GM21786 (cell line): Measurements from ENCODE around the gene TMEM121B.
A peak's percentile ranks its signal among the peaks of the same experiment; 100 is the strongest.

Experiments used
- ATAC-seq: cut with Tn5 transposase; IDR thresholded peaks from one replicate; pipeline ENCODE4 v1.9.1; 2021; ENCODE audit not compliant: unreplicated experiment

The TMEM121B gene

GRCh38 chr22:17095538-17095937 lies 25.6 kb downstream of the TMEM121B start:
- ATAC-seq = no peak

DNA sequence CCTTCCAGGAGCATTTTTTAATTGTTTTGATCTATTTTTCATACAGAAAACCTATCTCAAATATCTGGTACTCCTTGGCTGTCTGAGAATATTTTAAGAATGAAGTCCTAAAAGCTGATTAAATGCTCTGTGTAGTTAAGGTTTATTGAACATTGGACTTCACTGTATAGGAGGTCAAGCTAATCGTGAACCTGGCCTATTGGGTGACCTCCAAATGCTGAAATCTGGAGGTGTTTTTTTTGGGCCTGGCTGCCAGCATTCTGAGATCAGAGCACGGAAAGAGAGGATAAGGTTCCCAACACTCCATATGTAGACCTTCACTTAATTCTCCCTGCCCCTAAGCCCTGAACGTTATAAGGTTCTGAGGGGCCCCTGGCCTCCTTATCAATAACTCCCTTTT lies 28.1 kb downstream of the TMEM121B start:
- no peak for ATAC-seq

- no peak for ATAC-seq
Measured at GRCh38 chr22:17091851-17092250, 29.3 kb downstream of the TMEM121B start.

- no peak for ATAC-seq
Measured at GRCh38 chr22:17090550-17090949, 30.6 kb downstream of the TMEM121B start.

DNA sequence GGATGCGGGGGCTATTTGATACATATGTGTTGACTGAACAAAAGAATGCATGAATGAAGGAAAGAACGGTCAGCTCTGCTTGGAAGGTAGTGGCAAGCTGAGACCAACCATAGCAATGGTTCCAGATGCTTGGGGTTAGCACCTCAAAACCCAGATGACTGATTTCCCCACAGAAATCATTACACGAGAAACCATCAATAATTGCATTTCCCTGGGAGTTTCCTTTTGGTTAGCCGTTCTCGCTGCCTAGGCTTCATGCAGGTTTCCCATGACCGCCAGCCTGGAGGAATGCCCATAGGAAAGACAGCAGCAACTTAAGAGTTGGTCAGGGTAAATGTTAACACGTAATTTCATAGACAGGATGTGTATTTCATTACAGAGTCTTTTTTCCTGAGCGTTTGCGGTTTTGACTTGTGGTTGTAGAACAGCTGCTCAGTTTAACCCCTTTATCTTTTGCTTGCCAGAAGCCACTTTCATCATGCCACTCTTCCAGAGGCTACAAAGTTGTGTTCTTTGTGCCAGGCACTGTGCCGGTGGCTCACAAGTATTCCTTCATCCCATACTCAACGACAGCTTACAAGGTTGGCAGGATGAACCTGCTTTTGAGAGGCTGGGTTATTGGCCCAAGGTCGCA lies 33.5 kb downstream of the TMEM121B start:
- no peak for ATAC-seq

DNA sequence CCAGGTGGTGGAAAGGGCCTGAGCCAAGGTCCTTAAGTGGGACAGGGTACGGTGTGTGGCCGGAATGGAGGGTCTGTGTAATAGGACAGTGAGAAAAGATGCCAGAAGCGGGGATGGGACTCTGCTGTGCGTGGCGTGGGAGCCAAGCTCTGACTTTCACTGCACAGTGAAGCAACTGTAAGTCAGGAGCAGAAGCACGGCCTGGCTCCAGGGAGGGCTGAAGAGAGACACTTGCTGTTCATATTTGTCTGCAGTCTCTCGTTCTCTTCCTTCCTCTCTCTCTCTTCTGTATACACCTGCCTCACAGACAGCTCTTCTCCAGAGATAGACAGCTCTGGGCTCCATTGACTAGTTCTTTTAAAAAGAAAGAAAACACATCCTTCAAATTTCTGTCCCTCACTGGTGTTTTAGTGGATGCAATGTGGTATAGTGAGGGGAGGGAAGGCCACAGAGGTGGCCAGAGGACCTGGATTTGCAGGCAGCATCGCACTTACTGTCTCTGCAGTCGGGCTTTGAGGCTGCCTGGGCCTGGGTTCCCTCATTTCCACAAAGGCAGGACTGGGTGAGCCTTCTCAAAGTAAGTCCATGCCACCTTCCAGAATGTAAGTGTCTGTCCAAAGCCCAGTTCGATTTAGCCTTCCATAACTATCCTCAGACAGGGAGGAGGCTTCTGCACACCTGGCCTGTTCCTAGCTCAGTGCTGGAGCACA lies 34.2 kb downstream of the TMEM121B start:
- no peak for ATAC-seq

- no peak for ATAC-seq
Measured at GRCh38 chr22:17086296-17086695, 34.9 kb downstream of the TMEM121B start.

DNA sequence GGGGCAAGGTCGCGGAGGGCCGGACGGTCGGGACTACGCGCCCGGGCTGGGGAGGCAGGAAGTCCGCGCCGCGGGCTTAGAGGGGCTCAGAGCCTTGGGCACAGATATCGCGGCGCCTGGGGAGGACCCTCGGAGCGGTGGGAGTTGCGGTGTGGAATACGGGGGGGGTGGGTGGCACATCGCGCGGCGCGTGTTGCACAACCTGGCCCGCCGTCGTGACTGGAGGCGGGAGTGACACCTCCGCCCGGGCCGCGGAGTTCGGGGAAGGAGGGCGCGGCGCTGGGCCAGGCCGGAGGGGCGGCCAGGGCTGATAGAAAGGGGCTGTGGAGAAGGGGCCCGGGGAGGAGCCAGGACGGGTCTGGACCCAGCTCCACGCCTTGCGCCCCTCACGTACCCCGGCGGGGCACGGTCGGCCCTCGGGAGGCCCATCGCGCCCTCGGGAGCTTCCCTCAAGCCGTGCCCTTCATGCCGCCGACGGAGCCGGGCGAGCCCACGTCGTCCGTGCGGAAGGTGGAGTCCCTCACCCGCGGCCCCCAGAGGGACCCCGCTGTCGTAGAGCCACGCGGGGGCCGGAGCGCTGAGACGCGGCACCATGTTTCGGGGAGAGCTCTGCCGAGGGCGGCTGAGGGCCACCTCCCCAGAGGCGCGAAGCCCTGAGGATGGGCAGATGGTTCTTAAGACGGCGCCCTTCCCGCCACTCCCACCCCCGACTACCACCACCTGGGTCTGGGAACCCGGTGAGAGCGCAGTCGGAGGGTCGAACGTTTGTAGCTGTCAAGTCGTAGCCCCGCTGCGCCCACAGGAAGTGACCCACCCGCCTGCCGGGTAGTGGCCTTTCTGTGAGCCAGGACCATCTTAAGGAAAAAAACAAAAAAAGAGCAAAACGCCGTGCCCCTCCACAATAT lies 35.6 kb downstream of the TMEM121B start:
- peak; percentile 9 for ATAC-seq

GRCh38 chr22:17084554-17085276 lies 36.4 kb downstream of the TMEM121B start, which contains the start of gene IL17RA:
TSS of gene IL17RA (plus strand) at chr22:17085000. CDS start at chr22:17085092, 92 bp downstream.
- peak; percentile 91 for ATAC-seq

DNA sequence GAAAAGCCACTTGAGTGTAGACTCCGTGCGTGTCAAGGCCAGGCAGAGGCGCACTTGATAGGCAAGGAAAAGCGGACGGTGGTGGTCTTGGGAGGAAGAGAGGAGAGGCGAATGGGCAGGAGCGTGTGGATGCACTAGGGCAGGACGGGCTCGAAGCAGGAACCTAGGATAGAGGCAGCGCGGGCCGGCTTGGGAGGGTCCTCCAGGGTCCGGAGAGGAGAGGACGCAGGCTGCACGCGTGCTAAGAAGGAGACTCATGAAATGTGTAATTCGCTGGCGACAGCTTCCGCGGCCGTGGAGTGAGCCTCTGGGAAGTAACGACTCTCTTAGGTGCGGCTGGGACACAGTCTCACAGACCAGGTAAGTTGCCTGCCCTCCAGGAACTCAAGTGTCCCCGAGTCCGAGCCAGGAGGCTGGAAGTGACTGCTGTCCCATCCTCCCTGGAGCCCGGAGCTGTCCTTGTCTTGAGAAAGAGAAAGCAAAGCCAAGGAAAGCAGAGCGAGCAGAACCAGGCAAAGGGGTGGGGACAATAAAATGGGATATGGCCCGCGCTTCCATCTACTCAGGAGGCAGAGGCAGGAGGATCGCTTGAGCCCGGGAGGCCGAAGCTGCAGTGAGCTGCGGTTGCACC lies 37.2 kb downstream of the TMEM121B start:
- no peak for ATAC-seq

DNA sequence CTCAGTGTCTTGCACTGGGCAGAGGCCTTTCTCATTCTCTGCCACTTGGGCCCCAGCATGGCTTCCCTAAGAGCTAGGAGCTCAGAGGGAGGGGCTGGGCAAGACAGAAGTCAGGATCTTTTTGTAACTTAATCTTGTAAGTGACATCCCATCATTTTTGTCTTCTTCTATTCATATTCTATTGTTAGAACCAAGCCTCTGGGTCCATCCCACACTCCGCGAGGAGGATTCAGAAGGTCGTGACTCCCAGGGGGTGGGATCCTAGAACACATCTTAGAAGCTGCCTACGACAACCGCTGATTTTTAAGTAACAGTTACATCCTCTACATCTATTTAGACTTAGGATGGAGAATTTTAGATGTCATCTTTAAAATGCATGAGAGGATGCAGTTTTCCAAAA lies 37.9 kb downstream of the TMEM121B start:
- no peak for ATAC-seq

- ATAC-seq = no peak
Measured at GRCh38 chr22:17079572-17079971, 41.6 kb downstream of the TMEM121B start.

DNA sequence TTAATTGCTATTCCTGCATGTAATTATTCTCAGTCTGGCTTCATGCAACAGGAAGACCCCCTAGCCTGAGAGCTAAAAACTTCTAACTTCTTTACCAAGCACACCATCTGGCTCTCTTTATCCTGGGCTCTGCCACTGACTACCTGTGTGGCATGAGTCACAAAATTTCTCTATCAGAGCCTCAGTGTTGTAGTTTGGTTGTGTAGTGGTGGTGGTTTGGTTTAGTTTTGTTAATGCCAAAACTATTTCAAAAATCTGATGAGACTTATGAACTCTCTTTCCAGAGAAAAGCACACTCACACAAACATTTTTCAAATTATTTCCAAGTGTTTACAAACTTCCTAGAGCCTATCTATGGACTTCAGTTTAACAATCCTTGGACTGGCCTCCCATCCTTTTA lies 43.9 kb downstream of the TMEM121B start:
- ATAC-seq = no peak

GRCh38 chr22:17074648-17075002 lies 46.5 kb downstream of the TMEM121B start:
- ATAC-seq = no peak

GRCh38 chr22:17072877-17073276 lies 48.3 kb downstream of the TMEM121B start:
- no peak for ATAC-seq
